B cell (primary cell): ENCODE results near the gene NOL11. TPM values are rescaled to one million over a fixed set of nuclear protein-coding genes. Genes with fewer than 3 reads are reported as not detected.

Source experiments
- ATAC-seq: fragments of 200-7000 bp; cut with Tn5 transposase; one replicate; pipeline ENCODE4 v1.10.0; 2021; ENCODE audit warnings: low read depth, mild to moderate bottlenecking, moderate number of reproducible peaks, moderate library complexity
- CTCF ChIA-PET: fragments of 350-600 bp; sonication (Branson Sonifier 250); formaldehyde crosslinking; loops from one replicate; lab custom pipeline; 2021; ENCODE audit warnings: antibody characterized with exemption, inconsistent platforms; lab: Charles Lee
- POLR2A ChIA-PET: fragments of 350-600 bp; sonication (Branson Sonifier 250); formaldehyde crosslinking; loops from one replicate; lab custom pipeline; 2021; ENCODE audit warnings: antibody characterized with exemption; lab: Charles Lee
- DNase-seq: peaks from one replicate; pipeline ENCODE4 v3.0.0; 2013
- H2AFZ ChIP-seq: 2 replicates; pipeline ENCODE4 v1.6.1; 2012; ENCODE audit warnings: mild to moderate bottlenecking, low read depth, low read length; ENCODE audit not compliant: insufficient read depth, poor library complexity, severe bottlenecking
- H3K27ac ChIP-seq, 2 donors: 1 replicate in 1 of 2; 2 replicates in 1 of 2; pipeline ENCODE4 v1.5.1; 2012 to 2013; ENCODE audit warnings: low read length in 2 of 2, mild to moderate bottlenecking in 2 of 2, moderate library complexity in 1 of 2
- H3K27me3 ChIP-seq, 4 experiments: fragments of 200-600 bp in 1 of 4; sonication (generic) in 1 of 4; replicated peaks in 1 of 4; 1 replicate in 2 of 4; 2 replicates in 2 of 4; pipeline versions ENCODE4 v1.6.1 to v1.7.0; 2013 to 2016; ENCODE audit warnings: low read length in 3 of 4, mild to moderate bottlenecking in 2 of 4, mixed read lengths in 1 of 4, moderate library complexity in 1 of 4; ENCODE audit not compliant: insufficient read depth in 4 of 4, control insufficient read depth in 3 of 4; ENCODE audit errors: control extremely low read depth in 1 of 4
- H3K36me3 ChIP-seq, 2 experiments: replicated peaks in 1 of 2; 1 replicate in 1 of 2; 2 replicates in 1 of 2; pipeline versions ENCODE4 v1.6.1 to v1.7.1; 2013; ENCODE audit warnings: low read length in 1 of 2; ENCODE audit not compliant: insufficient read depth in 2 of 2, control insufficient read depth in 1 of 2; ENCODE audit errors: control extremely low read depth in 1 of 2, extremely low read depth in 1 of 2
- H3K4me1 ChIP-seq, 2 donors: fragments of 200-600 bp in 1 of 2; sonication (generic) in 1 of 2; 1 replicate in 1 of 2; 2 replicates in 1 of 2; pipeline versions ENCODE4 v1.5.1 to v1.6.1; 2013 to 2017; ENCODE audit warnings: low read length in 2 of 2; ENCODE audit not compliant: control insufficient read depth in 2 of 2, insufficient read depth in 2 of 2
- H3K4me2 ChIP-seq: replicated peaks from 2 replicates; pipeline ENCODE3; 2012; ENCODE audit warnings: mild to moderate bottlenecking, low read depth, low read length; ENCODE audit not compliant: poor library complexity, severe bottlenecking
- H3K4me3 ChIP-seq, 5 experiments: fragments of 200-600 bp in 1 of 5; sonication (generic) in 1 of 5; 1 replicate in 3 of 5; 2 replicates in 2 of 5; pipeline versions ENCODE4 v1.5.1 to v1.7.0; 2011 to 2016; ENCODE audit warnings: low read length in 4 of 5, mild to moderate bottlenecking in 4 of 5, low read depth in 2 of 5, control low read depth in 1 of 5, moderate library complexity in 1 of 5; ENCODE audit not compliant: insufficient read depth in 1 of 5; ENCODE audit errors: control extremely low read depth in 1 of 5, extremely low read depth in 1 of 5
- H3K79me2 ChIP-seq: fragments of 200-600 bp; sonication (generic); one replicate; pipeline ENCODE4 v1.6.0; 2016; ENCODE audit warnings: low read length; ENCODE audit not compliant: control insufficient read depth, insufficient read depth
- H3K9ac ChIP-seq: fragments of 200-600 bp; sonication (generic); 2 replicates; pipeline ENCODE4 v1.6.1; 2017; ENCODE audit warnings: mild to moderate bottlenecking, low read length, moderate library complexity
- H3K9me3 ChIP-seq, 3 donors: one replicate each; pipeline versions ENCODE4 v1.6.1 to v1.7.1; 2013; ENCODE audit warnings: low read length in 2 of 3; ENCODE audit not compliant: control insufficient read depth in 2 of 3, insufficient read depth in 1 of 3; ENCODE audit errors: control extremely low read depth in 1 of 3
- H4K20me1 ChIP-seq: 2 replicates; pipeline ENCODE4 v1.6.0; 2012; ENCODE audit warnings: mild to moderate bottlenecking, low read length; ENCODE audit not compliant: insufficient read depth, control insufficient read depth, poor library complexity, severe bottlenecking
- H3K27ac Mint-ChIP-seq: one replicate; pipeline ENCODE4 v1.8.0; 2021; ENCODE audit warnings: mixed read lengths
- H3K27me3 Mint-ChIP-seq: one replicate; pipeline ENCODE4 v1.8.0; 2021; ENCODE audit warnings: mixed read lengths
- H3K4me1 Mint-ChIP-seq: one replicate; pipeline ENCODE4 v1.8.0; 2021; ENCODE audit warnings: mixed read lengths
- H3K4me3 Mint-ChIP-seq: one replicate; pipeline ENCODE4 v1.8.0; 2021; ENCODE audit warnings: mixed read lengths
- H3K9me3 Mint-ChIP-seq: one replicate; pipeline ENCODE4 v1.8.0; 2022; ENCODE audit warnings: mixed read lengths; ENCODE audit not compliant: insufficient read depth
- CTCF ChIP-seq: fragments of 200-600 bp; IDR thresholded peaks from one replicate; pipeline ENCODE4 v1.8.0; 2022; ENCODE audit warnings: antibody characterized with exemption, mild to moderate bottlenecking
- EZH2 ChIP-seq: IDR thresholded peaks from 2 replicates; pipeline ENCODE4 v1.6.1; 2012; ENCODE audit warnings: borderline replicate concordance, low read depth, mild to moderate bottlenecking, moderate library complexity, low read length; ENCODE audit not compliant: insufficient read depth, poor library complexity, severe bottlenecking
- whole genome bisulfite sequencing: methylation state at CpG from one replicate; pipeline ENCODE4 v1.1.5; 2013; ENCODE audit warnings: missing lambda C conversion rate; ENCODE audit not compliant: insufficient coverage; 5-methylcytosine and 5-hydroxymethylcytosine counted together
- intact Hi-C: fragments of 100-400 bp; cut with micrococcal nuclease; formaldehyde crosslinking; loops from one replicate; pipeline ENCODE4 v1.10.0; 2022
- polyA plus RNA-seq: library from polyadenylated mRNA; depleted of rRNA; stranded (reverse); fragments of >200 nt; gene quantifications from 2 replicates; pipeline ENCODE4 v1.2.3, GENCODE V29; 2012
- total RNA-seq, 2 donors: library from RNA; stranded (reverse); fragments of 120-200 nt in 1 of 2; gene quantifications; 1 replicate in 1 of 2; 2 replicates in 1 of 2; pipeline versions ENCODE4 v1.2.3 to v1.2.4, GENCODE V29; 2013 to 2022

The NOL11 gene
- total and polyA plus RNA-seq, 2 donors (not counting 1 experiment from before 2014, with no cell fraction given) = 20.3 to 59.1 TPM

- no peaks in the 10 kb centered on the region for H3K79me2 ChIP-seq
- H3K27ac Mint-ChIP-seq = no peak overlapping the region
- H2AFZ ChIP-seq = no peak overlapping the region
- TF ChIP-seq CTCF = no peak
- TF ChIP-seq EZH2 = no peak
- no peak overlapping the region for H3K4me2 ChIP-seq
- no peak for DNase-seq
- H3K9me3 ChIP-seq = no peaks in the 10 kb centered on the region
- no peak overlapping the region for H3K27ac ChIP-seq
- ChIA-PET POLR2A (interaction anchor here (0.8 kb wide), 1 partner anchor 209 kb away, joined by 3 read pairs; no protein-coding TSS in a partner anchor), CTCF (interaction anchor here (1.1 to 4.1 kb wide), 7 partner anchors 11 to 466 kb away, joined by 3 to 50 read pairs (median 11); partner anchors contain the start of gene PITPNC1)
- H3K27me3 ChIP-seq = no peaks in the 10 kb centered on the region
- H3K36me3 ChIP-seq = no peaks in the 10 kb centered on the region
- no peaks in the 10 kb centered on the region for H3K9me3 Mint-ChIP-seq
- no peak overlapping the region for H3K9ac ChIP-seq
- no peak overlapping the region for H3K4me3 Mint-ChIP-seq
- H4K20me1 ChIP-seq = no peaks in the 10 kb centered on the region
- intact Hi-C loops = loop anchor here (5.0 kb wide), 2 partner anchors 110 to 210 kb away; no protein-coding TSS in a partner anchor
- H3K4me1 Mint-ChIP-seq = peaks cover 5% of the 10 kb centered on the region
- H3K4me1 ChIP-seq = no peaks in the 10 kb centered on the region
- no peak overlapping the region for H3K4me3 ChIP-seq
- ATAC-seq = no peak
- WGBS = no CpG with 5 or more reads among the region's 2 CpGs
- no peaks in the 10 kb centered on the region for H3K27me3 Mint-ChIP-seq
Measured at GRCh38 chr17:67687511-67687910, 30.2 kb upstream of the NOL11 start.

GRCh38 chr17:67689534-67690177 lies 28.1 kb upstream of the NOL11 start:
- Histone ChIP-seq H3K4me1 (no peaks in the 10 kb centered on the region), H3K4me3 (no peak overlapping the region), H3K36me3 (peaks cover 0 to 1% of the 10 kb centered on the region in 2 experiments), H3K4me2 (no peak overlapping the region), H2AFZ (no peak overlapping the region), H4K20me1 (no peaks in the 10 kb centered on the region), H3K79me2 (no peaks in the 10 kb centered on the region), H3K27ac (no peak overlapping the region), H3K9me3 (no peaks in the 10 kb centered on the region), H3K27me3 (no peaks in the 10 kb centered on the region), H3K9ac (no peak overlapping the region)
- peak; percentile 63 for ATAC-seq
- no peaks in the 10 kb centered on the region for H3K27me3 Mint-ChIP-seq
- H3K9me3 Mint-ChIP-seq = no peaks in the 10 kb centered on the region
- WGBS = 100% methylated on average over 1 of the region's 2 CpGs
- peak; percentile 71 for DNase-seq
- intact Hi-C loops = loop anchor here (1.0 to 5.0 kb wide), 4 partner anchors 112 to 315 kb away; no protein-coding TSS in a partner anchor
- no peak overlapping the region for H3K27ac Mint-ChIP-seq
- H3K4me3 Mint-ChIP-seq = no peak overlapping the region
- H3K4me1 Mint-ChIP-seq = peaks cover 4% of the 10 kb centered on the region
- no peak for TF ChIP-seq EZH2
- TF ChIP-seq CTCF = peak; percentile 96
- ChIA-PET POLR2A (no interaction called here), CTCF (interaction anchor here (0.7 to 4.1 kb wide), 16 partner anchors 9 to 325 kb away, joined by 3 to 29 read pairs (median 4); partner anchors contain the start of gene PITPNC1)
